Upper lobe of left lung (tissue), 4 donors: ENCODE results near the gene LGALS4.

Source experiments
- CTCF ChIP-seq, 6 experiments: fragments of 450-650 bp in 4 of 6; fragments of 200-600 bp in 2 of 6; sonication (generic) in 2 of 6; IDR thresholded peaks; one replicate each; pipeline ENCODE4 v1.5.1; 2016 to 2019; ENCODE audit warnings: antibody characterized with exemption in 6 of 6
- POLR2A ChIP-seq, 4 donors: fragments of 450-650 bp; IDR thresholded peaks; one replicate each; pipeline ENCODE4 v1.5.1; 2016 to 2017; ENCODE audit warnings: antibody characterized with exemption in 4 of 4, mild to moderate bottlenecking in 2 of 4

- TF ChIP-seq POLR2A (IDR thresholded peaks at IDR 0.05) = no peak
- no peak for TF ChIP-seq CTCF (IDR thresholded peaks at IDR 0.05)
These were observed 48.9 kb downstream of the LGALS4 start for GRCh38 chr19:38763795-38764220.
